ENCODE results near the gene BANK1.
A peak's percentile ranks its signal among the peaks of the same experiment; 100 is the strongest.
"Not testable (repeated sequence)": the region's sequence is repeated elsewhere in the genome, so short reads cannot be mapped to it uniquely, and the experiment has no call there.

Gene BANK1

GRCh38 chr4:101888472-101888871, 97.9 kb downstream of the BANK1 start:
- no peak for DNase-seq

- not testable (repeated sequence) for DNase-seq
Measured at GRCh38 chr4:101905527-101905926, 115.0 kb downstream of the BANK1 start.

- no peak for DNase-seq
Measured at GRCh38 chr4:101910786-101911373, 120.3 kb downstream of the BANK1 start.

- DNase-seq, result no peak
Measured at GRCh38 chr4:101911616-101912015, 121.1 kb downstream of the BANK1 start.

DNA sequence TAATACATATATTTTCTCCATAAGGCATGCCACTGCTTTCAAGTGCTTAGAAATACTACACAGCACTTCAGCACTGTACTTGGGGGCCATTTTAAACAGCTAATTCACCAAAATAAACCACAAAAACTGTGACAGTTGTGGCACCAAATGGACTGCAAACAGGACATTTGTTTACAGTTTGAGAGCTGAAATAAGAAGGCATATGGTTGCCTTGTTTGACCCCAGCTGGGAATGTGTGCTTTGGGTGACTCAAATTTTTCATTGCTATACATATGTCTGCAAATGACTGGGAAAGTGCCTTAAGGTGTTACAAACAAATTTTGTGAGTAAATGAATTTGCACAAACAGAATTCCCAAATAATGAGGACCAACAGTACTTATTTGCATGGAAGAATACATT, 124.2 kb downstream of the BANK1 start:
- no peak for DNase-seq

GRCh38 chr4:101919373-101919977, 128.9 kb downstream of the BANK1 start:
- no peak for DNase-seq

GRCh38 chr4:101921370-101921769, 130.8 kb downstream of the BANK1 start:
- no peak for DNase-seq

DNA sequence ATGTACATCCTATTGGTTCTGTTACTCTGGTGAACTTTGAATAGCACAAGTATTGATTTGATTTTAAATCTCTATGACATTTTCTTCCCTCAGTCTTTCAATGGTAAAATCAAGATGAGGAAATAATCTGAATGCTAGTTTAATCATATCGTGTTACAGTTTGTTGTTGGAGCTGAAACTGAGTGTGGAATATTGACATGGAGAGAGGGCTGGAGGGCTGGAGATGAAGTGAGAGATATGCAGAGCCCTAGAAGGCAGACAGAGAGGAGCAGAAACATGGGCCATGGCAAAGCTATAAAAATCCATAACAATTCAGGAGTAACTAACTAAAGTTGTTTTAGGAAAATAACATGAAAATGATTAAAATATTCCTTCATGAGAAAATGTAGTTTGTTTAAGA, 141.1 kb downstream of the BANK1 start:
- DNase-seq, result no peak

DNA sequence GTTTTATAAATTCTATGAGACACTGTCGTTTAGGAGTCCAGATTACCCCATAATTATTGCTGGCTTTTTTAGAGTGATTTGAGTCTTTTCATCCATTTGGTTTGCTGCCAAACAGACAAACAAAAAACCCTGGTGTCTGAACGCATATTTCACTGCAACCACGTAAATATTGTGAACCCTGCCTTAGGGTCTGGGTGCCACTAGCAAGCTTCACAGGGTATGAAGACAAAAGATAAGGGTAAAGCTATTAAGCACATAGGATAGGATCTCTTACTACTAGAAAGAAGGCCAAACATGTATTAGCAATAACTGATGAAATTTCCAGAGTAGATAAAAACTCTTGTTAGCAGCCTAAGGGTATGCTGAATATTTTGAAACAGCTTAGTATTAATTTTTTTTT, 143.3 kb downstream of the BANK1 start:
- DNase-seq, result no peak

GRCh38 chr4:101938836-101939235, 148.3 kb downstream of the BANK1 start:
- DNase-seq, result peak; percentile 14

- no peak for DNase-seq
Measured at GRCh38 chr4:101941816-101942358, 151.4 kb downstream of the BANK1 start.

GRCh38 chr4:101942891-101943290, 152.4 kb downstream of the BANK1 start:
- DNase-seq, result no peak

DNA sequence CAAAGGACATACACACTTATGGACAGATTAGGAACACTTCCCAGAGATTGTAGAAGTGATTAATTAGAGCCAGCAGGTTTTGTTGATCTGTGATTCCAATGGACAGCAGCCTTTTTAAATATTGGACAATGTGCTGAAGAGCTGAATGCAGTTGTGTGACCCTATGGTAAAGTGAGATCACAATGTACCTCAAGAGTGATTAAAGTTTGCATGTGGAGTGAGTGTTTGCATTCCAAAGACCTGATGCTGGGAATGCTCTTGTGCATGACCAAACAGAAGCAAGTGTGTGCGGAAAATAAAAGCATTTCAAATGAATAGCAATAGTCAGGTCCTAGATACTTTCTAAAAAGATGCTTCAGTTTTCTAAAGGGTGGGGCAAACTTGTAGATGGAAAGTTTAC, 154.1 kb downstream of the BANK1 start:
- peak; percentile 26 for DNase-seq

DNA sequence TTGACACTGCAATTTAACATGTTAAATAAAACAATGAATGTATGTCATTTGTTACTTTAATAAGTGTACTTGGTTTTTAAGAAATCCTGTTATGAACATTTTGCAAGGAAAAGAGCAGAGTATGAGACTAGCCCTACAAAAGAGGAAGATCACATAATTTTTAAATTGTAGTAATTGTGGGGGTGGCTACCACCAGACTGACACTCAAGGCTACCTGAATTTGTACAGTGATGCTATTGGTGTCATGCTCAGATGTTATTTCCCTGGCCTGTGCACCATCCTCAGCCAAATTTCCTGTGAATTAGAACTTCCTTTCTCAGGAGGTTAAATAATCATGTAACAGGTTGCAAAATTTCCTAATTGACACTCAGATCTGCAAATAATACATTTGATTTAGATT, 157.5 kb downstream of the BANK1 start:
- no peak for DNase-seq

- DNase-seq, result no peak
Measured at GRCh38 chr4:101948951-101949350, 158.4 kb downstream of the BANK1 start.

GRCh38 chr4:101950258-101950979, 159.9 kb downstream of the BANK1 start:
- DNase-seq, result no peak

GRCh38 chr4:101952985-101953384, 162.5 kb downstream of the BANK1 start:
- DNase-seq, result no peak

DNA sequence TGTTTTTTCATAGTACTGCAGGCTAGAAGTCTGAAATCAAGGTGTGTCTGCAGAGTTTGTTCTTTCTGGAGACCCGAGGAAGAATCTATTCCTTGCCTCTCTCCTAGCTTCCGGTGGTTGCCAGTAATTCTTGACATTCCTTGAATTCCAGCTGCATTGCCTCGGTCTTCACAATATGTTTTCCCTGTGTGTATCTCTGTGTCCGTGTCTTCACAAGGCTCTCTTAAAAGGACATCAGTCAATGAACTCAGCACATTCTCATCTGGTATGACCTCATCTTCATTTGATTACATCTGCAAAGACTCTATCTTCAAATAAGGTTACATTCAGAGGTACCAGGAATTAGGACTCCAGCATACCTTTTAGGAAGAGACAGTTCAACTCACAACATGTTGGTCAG, 163.4 kb downstream of the BANK1 start:
- DNase-seq, result peak; percentile 83

- DNase-seq, result peak; percentile 33
Measured at GRCh38 chr4:101954351-101954750, 163.8 kb downstream of the BANK1 start.

- DNase-seq, result no peak
Measured at GRCh38 chr4:101954975-101955678, 164.6 kb downstream of the BANK1 start.

DNA sequence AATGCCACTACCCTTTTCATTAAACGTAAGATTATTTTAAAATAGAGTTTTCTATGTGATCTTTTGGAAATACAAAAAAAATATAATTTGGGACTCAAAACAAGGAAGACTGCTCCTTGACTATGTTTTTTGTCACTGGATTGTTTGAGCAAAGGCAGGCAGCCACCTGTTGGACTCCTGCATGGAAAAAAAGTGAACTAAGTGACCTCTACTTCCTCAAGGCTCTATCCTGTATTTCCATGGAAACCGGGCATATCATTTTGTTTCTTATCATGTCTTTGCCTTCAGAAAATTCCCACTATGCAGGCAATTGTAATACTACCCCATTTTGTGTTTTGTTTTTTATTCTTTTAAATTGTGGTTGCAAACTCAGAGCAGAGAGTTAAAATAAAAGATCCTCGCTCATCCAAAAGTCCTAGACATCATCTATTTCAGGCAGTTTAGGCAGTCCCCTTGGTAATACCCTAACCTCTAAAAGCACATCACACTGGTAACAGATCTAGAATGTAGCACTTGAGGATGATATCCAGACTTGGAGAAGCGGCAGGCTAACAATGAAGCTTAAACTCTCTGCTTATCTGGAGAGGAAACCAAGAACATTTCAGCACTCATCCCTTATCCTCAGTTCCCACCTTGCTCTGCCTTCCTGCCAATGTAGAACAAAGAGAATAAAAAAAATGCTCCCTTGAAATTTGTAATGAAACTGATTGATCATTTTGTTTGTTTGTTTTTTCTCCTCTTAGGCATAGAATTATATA, 165.7 kb downstream of the BANK1 start:
- no peak for DNase-seq

DNA sequence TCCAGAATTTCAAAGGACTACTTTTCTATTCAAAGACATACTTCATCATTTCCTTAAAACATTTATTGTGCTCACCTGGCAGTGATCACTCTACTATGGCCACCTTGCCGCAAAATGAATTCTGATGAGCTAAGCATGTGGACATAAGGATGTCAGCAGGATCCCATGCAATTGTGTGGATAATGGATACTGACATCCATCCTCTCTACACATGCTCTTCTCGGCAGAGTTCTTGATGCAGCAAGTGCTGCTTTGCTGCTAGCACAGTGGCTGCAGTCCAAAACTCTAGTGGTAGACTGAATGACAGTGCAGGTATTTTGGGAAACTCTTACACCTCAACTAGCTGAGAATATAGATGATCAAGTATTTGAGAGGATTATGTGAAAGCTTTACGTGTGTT, 168.0 kb downstream of the BANK1 start:
- no peak for DNase-seq

DNA sequence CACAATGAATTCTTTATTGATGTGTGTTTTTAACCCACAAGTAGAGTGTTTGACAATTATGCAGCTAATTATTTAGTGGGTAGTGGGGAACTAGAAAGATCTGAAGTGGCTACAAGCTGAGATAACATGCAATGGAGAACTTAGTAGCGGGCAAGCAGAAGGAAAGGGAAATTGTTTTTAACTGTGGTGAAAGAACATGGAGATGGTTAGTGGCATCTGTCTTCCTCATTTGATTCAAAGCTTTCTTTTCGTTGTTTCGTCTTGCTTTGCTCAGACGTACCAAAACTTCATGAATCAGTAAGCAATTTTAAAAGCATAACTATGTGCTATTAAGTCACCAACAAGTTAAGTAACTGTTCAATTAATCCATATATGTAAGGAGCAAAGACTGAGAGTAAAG, 169.9 kb downstream of the BANK1 start:
- DNase-seq, result no peak

All from fibroblast of skin of right biceps (primary cell).